HUDEP-2 (cell line): Measurements from ENCODE around the gene IMPDH1.

Source experiments
- DNase-seq, 76 experiments: peaks; one replicate each; lab custom pipeline; 2025; ENCODE audit not compliant: unreplicated experiment in 76 of 76; lab: John Stamatoyannopoulos, UW

IMPDH1 gene

DNA sequence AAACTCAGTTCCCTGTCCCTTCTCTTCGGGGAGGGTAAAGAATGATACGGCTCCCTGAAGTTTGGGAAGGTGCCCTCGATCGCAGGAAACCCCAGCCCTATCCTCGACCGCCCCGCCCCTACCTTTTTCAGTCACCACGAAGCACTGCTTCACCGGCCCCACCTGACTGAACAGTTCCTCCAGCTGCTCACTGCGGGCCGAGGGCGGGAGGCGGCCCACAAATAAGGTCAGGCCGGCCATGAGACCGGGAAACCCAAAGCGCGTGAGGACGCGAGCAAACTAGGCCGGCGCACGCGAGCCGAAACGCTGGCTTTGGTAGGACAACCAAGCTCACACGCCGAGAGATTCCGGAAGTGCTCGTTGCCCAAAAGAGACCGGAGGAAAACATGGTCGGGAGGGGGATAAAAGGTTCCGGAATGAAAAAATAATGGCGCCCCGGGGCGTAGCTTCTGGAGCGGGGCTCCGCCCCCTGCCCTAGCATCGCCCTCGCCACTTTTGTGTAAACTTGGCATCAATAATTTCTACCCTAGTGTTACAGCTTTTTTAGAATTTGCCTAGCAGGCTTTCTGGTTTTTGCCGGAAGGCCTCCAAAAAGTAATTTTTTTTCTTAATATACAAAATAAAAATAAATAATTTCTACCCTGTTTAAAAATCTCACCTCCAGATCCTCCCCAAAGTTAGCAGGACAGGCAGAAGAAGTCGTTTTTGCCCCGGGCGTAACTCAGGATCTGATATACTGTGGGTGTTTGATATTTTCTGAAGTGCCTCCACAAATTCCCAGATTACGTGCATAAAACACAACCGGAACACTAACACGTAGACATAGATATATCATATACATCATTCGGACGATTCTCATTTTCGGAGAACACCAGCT is 66.0 kb downstream of the IMPDH1 start, which contains the start of gene RBM28:
TSS of gene RBM28 (minus strand) at position 355 of the 877 bp plus-strand sequence. CDS start at position 240, 115 bp downstream.
- DNase-seq, result peak in 73 of 76 experiments; percentile 15 to 90 (median 78)
